HG02642 (cell line): ENCODE results near the gene IL31.

ENCODE experiments used
- ATAC-seq: cut with Tn5 transposase; IDR thresholded peaks from one replicate; pipeline ENCODE4 v1.9.1; 2021; ENCODE audit warnings: mild to moderate bottlenecking; ENCODE audit not compliant: unreplicated experiment, poor library complexity

IL31 gene

GRCh38 chr12:122133192-122133950, 40.6 kb downstream of the IL31 start:
- no peak for ATAC-seq

- ATAC-seq, result no peak
These were observed 43.9 kb downstream of the IL31 start for GRCh38 chr12:122130150-122130549.

- no peak for ATAC-seq
These were observed 44.9 kb downstream of the IL31 start for GRCh38 chr12:122129131-122129530.

- no peak for ATAC-seq
These were observed 45.5 kb downstream of the IL31 start for GRCh38 chr12:122128481-122128880.

GRCh38 chr12:122127839-122128238, 46.2 kb downstream of the IL31 start:
- no peak for ATAC-seq

- no peak for ATAC-seq
These were observed 47.1 kb downstream of the IL31 start for GRCh38 chr12:122126713-122127597.

- no peak for ATAC-seq
These were observed 47.7 kb downstream of the IL31 start for GRCh38 chr12:122126342-122126635.

GRCh38 chr12:122125452-122126341, 48.3 kb downstream of the IL31 start:
- ATAC-seq, result no peak

GRCh38 chr12:122124370-122124769, 49.7 kb downstream of the IL31 start:
- no peak for ATAC-seq

GRCh38 chr12:122123761-122124145, 50.3 kb downstream of the IL31 start:
- no peak for ATAC-seq

- no peak for ATAC-seq
These were observed 50.8 kb downstream of the IL31 start for GRCh38 chr12:122123051-122123760.
